ENCODE measurements around the gene TSPAN18. TPM values are rescaled to one million over a fixed set of nuclear protein-coding genes. Genes with fewer than 3 reads are reported as not detected.

The TSPAN18 gene
- total and polyA plus RNA-seq, 2 donors: 2.2 to 2.6 TPM

GRCh38 chr11:44750551-44751465 is 24.0 kb downstream of the TSPAN18 start:
- no peak overlapping the region for H3K4me3 ChIP-seq (ENCODE audit: low read length in 2 of 2)
- WGBS: 87% methylated on average over 7 of the region's 7 CpGs

GRCh38 chr11:44752300-44752699 is 25.5 kb downstream of the TSPAN18 start:
- DNase-seq (ENCODE audit: low read depth in 6 of 9, low spot score in 9 of 9): no peak
- peaks cover 0 to 2% of the 10 kb centered on the region in 2 donors for H3K27me3 ChIP-seq (ENCODE audit: control insufficient read depth in 2 of 2, insufficient read depth in 1 of 2, low read length in 1 of 2)
- H3K36me3 ChIP-seq (ENCODE audit: control insufficient read depth in 2 of 2, insufficient read depth in 2 of 2, low read length in 1 of 2): no peaks in the 10 kb centered on the region
- WGBS: 94% methylated on average over 2 of the region's 2 CpGs
- no peaks in the 10 kb centered on the region for H3K9me3 ChIP-seq (ENCODE audit: control insufficient read depth in 2 of 2, insufficient read depth in 1 of 2, low read length in 1 of 2)
- no peak overlapping the region for H3K4me3 ChIP-seq (ENCODE audit: low read length in 2 of 2)
- no peaks in the 10 kb centered on the region for H3K4me1 ChIP-seq (ENCODE audit: control insufficient read depth in 2 of 2, insufficient read depth in 2 of 2, low read length in 2 of 2)
- no peak overlapping the region for H3K27ac ChIP-seq (ENCODE audit: low read depth in 1 of 2, low read length in 1 of 2)

More at GRCh38 chr11:44750551-44751465, 24.0 kb downstream of the TSPAN18 start:
- DNase-seq (ENCODE audit: low read depth in 6 of 9, low spot score in 9 of 9): no peak
- no peaks in the 10 kb centered on the region for H3K4me1 ChIP-seq (ENCODE audit: control insufficient read depth in 2 of 2, insufficient read depth in 2 of 2, low read length in 2 of 2)
- no peak overlapping the region for H3K27ac ChIP-seq (ENCODE audit: low read depth in 1 of 2, low read length in 1 of 2)
- no peaks in the 10 kb centered on the region for H3K36me3 ChIP-seq (ENCODE audit: control insufficient read depth in 2 of 2, insufficient read depth in 2 of 2, low read length in 1 of 2)
- peaks cover 0 to 2% of the 10 kb centered on the region in 2 donors for H3K27me3 ChIP-seq (ENCODE audit: control insufficient read depth in 2 of 2, insufficient read depth in 1 of 2, low read length in 1 of 2)
- no peaks in the 10 kb centered on the region for H3K9me3 ChIP-seq (ENCODE audit: control insufficient read depth in 2 of 2, insufficient read depth in 1 of 2, low read length in 1 of 2)

- Histone ChIP-seq H3K4me3 (ENCODE audit: low read length in 2 of 2) (no peak overlapping the region), H3K4me1 (ENCODE audit: control insufficient read depth in 2 of 2, insufficient read depth in 2 of 2, low read length in 2 of 2) (no peaks in the 10 kb centered on the region), H3K36me3 (ENCODE audit: control insufficient read depth in 2 of 2, insufficient read depth in 2 of 2, low read length in 1 of 2) (no peaks in the 10 kb centered on the region), H3K27ac (ENCODE audit: low read depth in 1 of 2, low read length in 1 of 2) (no peak overlapping the region), H3K27me3 (ENCODE audit: control insufficient read depth in 2 of 2, insufficient read depth in 1 of 2, low read length in 1 of 2) (peaks cover 0 to 2% of the 10 kb centered on the region in 2 donors), H3K9me3 (ENCODE audit: control insufficient read depth in 2 of 2, insufficient read depth in 1 of 2, low read length in 1 of 2) (no peaks in the 10 kb centered on the region)
- no peak for DNase-seq (ENCODE audit: low read depth in 6 of 9, low spot score in 9 of 9)
- WGBS: 99% methylated on average over 1 of the region's 1 CpG
These were observed 26.0 kb downstream of the TSPAN18 start for GRCh38 chr11:44752713-44753112.

GRCh38 chr11:44753961-44754645 is 27.3 kb downstream of the TSPAN18 start:
- WGBS: 93% methylated on average over 8 of the region's 8 CpGs
- no peaks in the 10 kb centered on the region for H3K36me3 ChIP-seq (ENCODE audit: control insufficient read depth in 2 of 2, insufficient read depth in 2 of 2, low read length in 1 of 2)
- H3K4me3 ChIP-seq (ENCODE audit: low read length in 2 of 2): no peak overlapping the region
- H3K9me3 ChIP-seq (ENCODE audit: control insufficient read depth in 2 of 2, insufficient read depth in 1 of 2, low read length in 1 of 2): no peaks in the 10 kb centered on the region
- no peak overlapping the region for H3K27ac ChIP-seq (ENCODE audit: low read depth in 1 of 2, low read length in 1 of 2)
- no peaks in the 10 kb centered on the region for H3K4me1 ChIP-seq (ENCODE audit: control insufficient read depth in 2 of 2, insufficient read depth in 2 of 2, low read length in 2 of 2)
- DNase-seq (ENCODE audit: low read depth in 6 of 9, low spot score in 9 of 9): no peak
- H3K27me3 ChIP-seq (ENCODE audit: control insufficient read depth in 2 of 2, insufficient read depth in 1 of 2, low read length in 1 of 2): peaks cover 0 to 2% of the 10 kb centered on the region in 2 donors

- 86% methylated on average over 9 of the region's 9 CpGs for WGBS
These were observed 28.3 kb downstream of the TSPAN18 start for GRCh38 chr11:44754876-44755555.

GRCh38 chr11:44755556-44756523 is 29.1 kb downstream of the TSPAN18 start:
- H3K4me3 ChIP-seq (ENCODE audit: low read length in 2 of 2): no peak overlapping the region
- DNase-seq (ENCODE audit: low read depth in 6 of 9, low spot score in 9 of 9): no peak
- H3K9me3 ChIP-seq (ENCODE audit: control insufficient read depth in 2 of 2, insufficient read depth in 1 of 2, low read length in 1 of 2): no peaks in the 10 kb centered on the region
- H3K27ac ChIP-seq (ENCODE audit: low read depth in 1 of 2, low read length in 1 of 2): no peak overlapping the region
- 88% methylated on average over 7 of the region's 7 CpGs for WGBS
- H3K4me1 ChIP-seq (ENCODE audit: control insufficient read depth in 2 of 2, insufficient read depth in 2 of 2, low read length in 2 of 2): no peaks in the 10 kb centered on the region
- H3K36me3 ChIP-seq (ENCODE audit: control insufficient read depth in 2 of 2, insufficient read depth in 2 of 2, low read length in 1 of 2): no peaks in the 10 kb centered on the region
- H3K27me3 ChIP-seq (ENCODE audit: control insufficient read depth in 2 of 2, insufficient read depth in 1 of 2, low read length in 1 of 2): peaks cover 0 to 2% of the 10 kb centered on the region in 2 donors

More at GRCh38 chr11:44754876-44755555, 28.3 kb downstream of the TSPAN18 start:
- Histone ChIP-seq H3K4me3 (ENCODE audit: low read length in 2 of 2) (no peak overlapping the region), H3K4me1 (ENCODE audit: control insufficient read depth in 2 of 2, insufficient read depth in 2 of 2, low read length in 2 of 2) (no peaks in the 10 kb centered on the region), H3K27me3 (ENCODE audit: control insufficient read depth in 2 of 2, insufficient read depth in 1 of 2, low read length in 1 of 2) (peaks cover 0 to 2% of the 10 kb centered on the region in 2 donors), H3K9me3 (ENCODE audit: control insufficient read depth in 2 of 2, insufficient read depth in 1 of 2, low read length in 1 of 2) (no peaks in the 10 kb centered on the region), H3K27ac (ENCODE audit: low read depth in 1 of 2, low read length in 1 of 2) (no peak overlapping the region), H3K36me3 (ENCODE audit: control insufficient read depth in 2 of 2, insufficient read depth in 2 of 2, low read length in 1 of 2) (no peaks in the 10 kb centered on the region)
- no peak for DNase-seq (ENCODE audit: low read depth in 6 of 9, low spot score in 9 of 9)

- Histone ChIP-seq H3K4me1 (ENCODE audit: control insufficient read depth in 2 of 2, insufficient read depth in 2 of 2, low read length in 2 of 2) (no peaks in the 10 kb centered on the region), H3K27ac (ENCODE audit: low read depth in 1 of 2, low read length in 1 of 2) (no peak overlapping the region), H3K36me3 (ENCODE audit: control insufficient read depth in 2 of 2, insufficient read depth in 2 of 2, low read length in 1 of 2) (no peaks in the 10 kb centered on the region), H3K9me3 (ENCODE audit: control insufficient read depth in 2 of 2, insufficient read depth in 1 of 2, low read length in 1 of 2) (no peaks in the 10 kb centered on the region), H3K4me3 (ENCODE audit: low read length in 2 of 2) (no peak overlapping the region), H3K27me3 (ENCODE audit: control insufficient read depth in 2 of 2, insufficient read depth in 1 of 2, low read length in 1 of 2) (peaks cover 0 to 2% of the 10 kb centered on the region in 2 donors)
- no peak for DNase-seq (ENCODE audit: low read depth in 6 of 9, low spot score in 9 of 9)
- 98% methylated on average over 4 of the region's 4 CpGs for WGBS
These were observed 32.2 kb downstream of the TSPAN18 start for GRCh38 chr11:44758983-44759382.

- no peaks in the 10 kb centered on the region for H3K36me3 ChIP-seq (ENCODE audit: control insufficient read depth in 2 of 2, insufficient read depth in 2 of 2, low read length in 1 of 2)
- no peak overlapping the region for H3K4me3 ChIP-seq (ENCODE audit: low read length in 2 of 2)
- peaks cover 0 to 2% of the 10 kb centered on the region in 2 donors for H3K27me3 ChIP-seq (ENCODE audit: control insufficient read depth in 2 of 2, insufficient read depth in 1 of 2, low read length in 1 of 2)
- no peaks in the 10 kb centered on the region for H3K9me3 ChIP-seq (ENCODE audit: control insufficient read depth in 2 of 2, insufficient read depth in 1 of 2, low read length in 1 of 2)
- 91% methylated on average over 3 of the region's 3 CpGs for WGBS
- no peak overlapping the region for H3K27ac ChIP-seq (ENCODE audit: low read depth in 1 of 2, low read length in 1 of 2)
- DNase-seq (ENCODE audit: low read depth in 6 of 9, low spot score in 9 of 9): no peak
- no peaks in the 10 kb centered on the region for H3K4me1 ChIP-seq (ENCODE audit: control insufficient read depth in 2 of 2, insufficient read depth in 2 of 2, low read length in 2 of 2)
These were observed 33.1 kb downstream of the TSPAN18 start for GRCh38 chr11:44759743-44760476.

Measured in thymus (tissue), 11 donors.